GM20000 (cell line): Measurements from ENCODE around the gene HP1BP3.

Source experiments
- DNase-seq: peaks from one replicate; pipeline ENCODE4 v3.0.0; 2012; ENCODE audit warnings: low spot score
- CTCF ChIP-seq: IDR thresholded peaks from 2 replicates; pipeline ENCODE4 v1.5.1; 2012; ENCODE audit warnings: mild to moderate bottlenecking, control low read depth; ENCODE audit errors: extremely low read depth, missing control alignments

Gene HP1BP3

GRCh38 chr1:20726932-20727745 lies 60.0 kb downstream of the HP1BP3 start:
- peak; percentile 13 for DNase-seq

GRCh38 chr1:20726118-20726911 lies 60.8 kb downstream of the HP1BP3 start:
- TF ChIP-seq CTCF = no peak
- DNase-seq = peak; percentile 15

More at GRCh38 chr1:20726932-20727745, 60.0 kb downstream of the HP1BP3 start:
- TF ChIP-seq CTCF = no peak

GRCh38 chr1:20725189-20726117 lies 61.7 kb downstream of the HP1BP3 start:
- no peak for DNase-seq

GRCh38 chr1:20724364-20725188 lies 62.5 kb downstream of the HP1BP3 start:
- no peak for DNase-seq
- TF ChIP-seq CTCF = no peak

More at GRCh38 chr1:20725189-20726117, 61.7 kb downstream of the HP1BP3 start:
- no peak for TF ChIP-seq CTCF

GRCh38 chr1:20723537-20724363 lies 63.4 kb downstream of the HP1BP3 start:
- DNase-seq = peak; percentile 14

More at GRCh38 chr1:20723537-20724363, 63.4 kb downstream of the HP1BP3 start:
- no peak for TF ChIP-seq CTCF
